Measurements from ENCODE around the gene FKBP1A.

GRCh38 chr20:1389703-1390580 is 2.9 kb downstream of the FKBP1A start:
- TF ChIP-seq, protein P1, sequence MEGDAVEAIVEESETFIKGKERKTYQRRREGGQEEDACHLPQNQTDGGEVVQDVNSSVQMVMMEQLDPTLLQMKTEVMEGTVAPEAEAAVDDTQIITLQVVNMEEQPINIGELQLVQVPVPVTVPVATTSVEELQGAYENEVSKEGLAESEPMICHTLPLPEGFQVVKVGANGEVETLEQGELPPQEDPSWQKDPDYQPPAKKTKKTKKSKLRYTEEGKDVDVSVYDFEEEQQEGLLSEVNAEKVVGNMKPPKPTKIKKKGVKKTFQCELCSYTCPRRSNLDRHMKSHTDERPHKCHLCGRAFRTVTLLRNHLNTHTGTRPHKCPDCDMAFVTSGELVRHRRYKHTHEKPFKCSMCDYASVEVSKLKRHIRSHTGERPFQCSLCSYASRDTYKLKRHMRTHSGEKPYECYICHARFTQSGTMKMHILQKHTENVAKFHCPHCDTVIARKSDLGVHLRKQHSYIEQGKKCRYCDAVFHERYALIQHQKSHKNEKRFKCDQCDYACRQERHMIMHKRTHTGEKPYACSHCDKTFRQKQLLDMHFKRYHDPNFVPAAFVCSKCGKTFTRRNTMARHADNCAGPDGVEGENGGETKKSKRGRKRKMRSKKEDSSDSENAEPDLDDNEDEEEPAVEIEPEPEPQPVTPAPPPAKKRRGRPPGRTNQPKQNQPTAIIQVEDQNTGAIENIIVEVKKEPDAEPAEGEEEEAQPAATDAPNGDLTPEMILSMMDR (IDR thresholded peaks at IDR 0.05), result no peak
- TF ChIP-seq POLR2AphosphoS5 (IDR thresholded peaks at IDR 0.05), result no peak

Measured in sigmoid colon (tissue), 4 donors.